IPS DF 19.7 (cell line): ENCODE results near the gene LEFTY1.
"Not testable (repeated sequence)": the region's sequence is repeated elsewhere in the genome, so short reads cannot be mapped to it uniquely, and the experiment has no call there.

Experiments
- DNase-seq: peaks from one replicate; pipeline ENCODE4 v3.0.0-alpha.2; 2013; ENCODE audit warnings: low read depth, low spot score

Gene LEFTY1, protein sequence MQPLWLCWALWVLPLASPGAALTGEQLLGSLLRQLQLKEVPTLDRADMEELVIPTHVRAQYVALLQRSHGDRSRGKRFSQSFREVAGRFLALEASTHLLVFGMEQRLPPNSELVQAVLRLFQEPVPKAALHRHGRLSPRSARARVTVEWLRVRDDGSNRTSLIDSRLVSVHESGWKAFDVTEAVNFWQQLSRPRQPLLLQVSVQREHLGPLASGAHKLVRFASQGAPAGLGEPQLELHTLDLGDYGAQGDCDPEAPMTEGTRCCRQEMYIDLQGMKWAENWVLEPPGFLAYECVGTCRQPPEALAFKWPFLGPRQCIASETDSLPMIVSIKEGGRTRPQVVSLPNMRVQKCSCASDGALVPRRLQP

GRCh38 chr1:225888898-225889601, at the start of gene LEFTY1:
TSS of gene LEFTY1 (minus strand) at chr1:225889146. CDS start at chr1:225889066, 80 bp downstream.
- DNase-seq: no peak

DNA sequence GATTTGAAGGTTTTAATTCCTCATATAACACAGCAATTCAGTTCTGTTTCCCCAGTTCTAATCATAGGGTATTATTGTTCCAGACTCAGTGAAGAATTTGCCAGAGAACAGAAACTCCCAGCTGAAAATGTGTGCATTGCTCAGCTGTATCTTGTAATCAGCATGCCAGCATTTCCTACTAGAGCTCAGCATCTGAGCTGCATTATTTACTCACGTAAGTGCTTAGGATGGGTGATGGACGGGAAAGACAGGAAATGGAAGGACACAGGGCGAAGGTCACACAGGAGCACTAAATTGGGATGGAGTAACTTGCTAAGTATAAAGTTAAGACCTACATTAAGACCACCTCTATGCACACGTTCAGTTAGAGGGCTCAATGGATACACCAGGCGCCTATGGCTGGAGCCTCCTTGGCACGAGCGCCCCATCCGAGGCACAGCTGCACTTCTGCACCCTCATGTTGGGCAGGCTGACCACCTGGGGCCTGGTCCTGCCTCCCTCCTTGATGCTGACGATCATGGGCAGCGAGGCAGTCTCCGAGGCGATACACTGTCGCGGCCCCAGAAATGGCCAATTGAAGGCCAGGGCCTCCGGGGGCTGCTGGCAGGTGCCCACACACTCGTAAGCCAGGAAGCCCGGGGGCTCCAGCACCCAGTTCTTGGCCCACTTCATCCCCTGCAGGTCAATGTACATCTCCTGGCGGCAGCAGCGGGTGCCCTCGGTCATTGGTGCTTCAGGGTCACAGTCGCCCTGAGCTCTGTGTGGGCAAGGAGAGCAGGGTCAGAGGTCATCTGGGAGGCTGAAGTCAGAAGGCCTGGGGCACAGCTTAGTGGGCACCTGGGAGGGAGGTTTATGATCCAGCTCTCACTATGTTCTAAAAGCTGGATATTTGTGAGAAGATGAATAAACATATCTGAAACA, 48.4 kb upstream of the LEFTY1 start:
- DNase-seq: no peak

GRCh38 chr1:225936523-225936922, 47.6 kb upstream of the LEFTY1 start:
- DNase-seq: no peak

DNA sequence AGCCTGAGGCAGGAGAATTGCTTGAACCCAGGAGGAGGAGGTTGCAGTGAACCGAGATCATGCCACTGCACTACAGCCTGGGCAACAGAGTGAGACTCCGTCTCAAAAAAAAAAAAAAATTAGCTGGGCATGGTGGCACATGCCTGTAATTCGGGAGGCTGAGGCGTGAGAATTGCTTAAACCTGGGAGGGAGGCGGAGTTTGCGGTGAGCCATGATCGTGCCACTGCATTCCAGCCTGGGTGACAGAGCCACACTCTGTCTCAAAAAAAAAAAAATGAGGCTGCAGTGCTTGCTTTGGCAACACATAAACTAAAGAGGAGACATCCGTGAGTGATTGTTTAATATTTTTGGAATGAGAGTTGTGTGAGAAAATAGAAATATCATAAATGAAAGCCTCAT, 47.1 kb upstream of the LEFTY1 start:
- DNase-seq: not testable (repeated sequence)

DNA sequence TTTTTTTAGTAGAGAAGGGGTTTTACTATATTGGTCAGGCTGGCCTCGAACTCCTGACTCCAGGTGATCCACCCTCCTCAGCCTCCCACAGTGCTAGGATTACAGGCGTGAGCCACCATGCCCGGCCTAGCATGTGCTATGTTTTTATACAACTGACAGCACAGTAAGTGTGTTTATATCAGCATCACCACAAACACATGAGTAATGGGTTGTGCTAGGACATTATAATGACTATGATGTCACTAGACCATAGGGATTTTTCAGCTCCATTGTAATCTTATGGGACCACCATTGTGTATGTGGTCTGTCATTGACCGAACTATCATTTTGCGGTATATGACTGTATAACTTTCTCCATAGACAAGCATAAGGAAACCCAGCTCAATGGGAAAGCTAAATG, 45.8 kb upstream of the LEFTY1 start:
- DNase-seq: no peak

GRCh38 chr1:225933072-225933471, 44.1 kb upstream of the LEFTY1 start:
- no peak for DNase-seq

DNA sequence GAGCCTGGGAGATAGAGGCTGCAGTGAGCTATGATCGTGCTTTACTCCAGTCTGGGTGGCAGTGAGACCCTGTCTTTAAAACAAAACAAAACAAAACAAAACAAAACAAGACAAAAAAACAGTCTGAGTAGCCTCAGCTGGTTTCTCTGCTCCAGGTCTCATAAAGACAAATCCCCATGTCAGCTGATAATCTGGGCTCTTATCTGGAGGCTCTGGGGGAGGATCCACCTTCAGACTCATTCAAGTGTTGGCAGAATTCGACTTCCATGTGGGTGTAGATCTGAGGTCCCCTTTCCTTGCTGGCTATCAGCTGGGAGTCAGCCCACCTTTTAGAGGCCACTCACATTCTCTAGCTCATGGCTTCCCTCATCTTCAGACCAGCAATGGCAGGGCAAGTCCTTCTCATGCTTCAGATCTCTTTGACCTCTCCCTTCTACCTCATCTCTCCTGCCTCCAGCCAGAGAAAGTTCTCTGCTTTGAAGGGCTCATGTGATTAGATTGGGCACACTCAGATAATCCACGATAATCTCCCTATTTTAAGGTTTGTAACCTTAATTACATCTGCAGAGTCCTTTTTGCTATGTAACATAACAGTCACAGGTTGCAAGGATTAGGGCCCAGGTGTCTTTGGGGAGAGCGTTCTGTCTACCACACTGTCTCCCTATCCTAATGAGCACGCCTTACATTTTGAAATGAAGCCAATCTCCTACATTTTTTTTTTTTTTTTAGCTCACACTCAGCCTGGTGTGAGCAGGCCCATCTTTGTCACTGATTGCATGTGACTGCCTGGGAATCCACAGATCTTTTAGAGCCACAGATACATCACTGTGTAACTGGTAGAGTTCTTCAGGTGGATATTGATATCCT, 42.6 kb upstream of the LEFTY1 start:
- no peak for DNase-seq

DNA sequence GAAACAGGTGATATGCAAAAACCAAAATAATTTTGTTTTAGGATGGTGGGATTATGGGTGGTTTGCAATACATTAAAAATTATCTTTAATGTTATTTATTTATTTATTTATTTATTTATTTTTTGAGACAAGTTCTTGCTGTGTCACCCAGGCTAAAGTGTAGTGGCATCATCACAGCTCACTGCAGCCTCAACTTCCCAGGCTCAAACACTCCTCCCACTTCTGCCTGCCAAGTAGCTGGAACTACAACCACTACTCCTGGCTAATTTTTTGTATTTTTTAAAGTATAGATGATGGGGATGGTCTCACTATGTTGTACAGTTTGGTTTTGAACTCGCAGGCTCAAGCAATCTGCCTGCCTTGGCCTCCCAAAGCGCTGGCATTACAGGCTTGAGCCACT, 41.6 kb upstream of the LEFTY1 start:
- no peak for DNase-seq

- not testable (repeated sequence) for DNase-seq
These were observed 40.5 kb upstream of the LEFTY1 start for GRCh38 chr1:225929462-225929861.

DNA sequence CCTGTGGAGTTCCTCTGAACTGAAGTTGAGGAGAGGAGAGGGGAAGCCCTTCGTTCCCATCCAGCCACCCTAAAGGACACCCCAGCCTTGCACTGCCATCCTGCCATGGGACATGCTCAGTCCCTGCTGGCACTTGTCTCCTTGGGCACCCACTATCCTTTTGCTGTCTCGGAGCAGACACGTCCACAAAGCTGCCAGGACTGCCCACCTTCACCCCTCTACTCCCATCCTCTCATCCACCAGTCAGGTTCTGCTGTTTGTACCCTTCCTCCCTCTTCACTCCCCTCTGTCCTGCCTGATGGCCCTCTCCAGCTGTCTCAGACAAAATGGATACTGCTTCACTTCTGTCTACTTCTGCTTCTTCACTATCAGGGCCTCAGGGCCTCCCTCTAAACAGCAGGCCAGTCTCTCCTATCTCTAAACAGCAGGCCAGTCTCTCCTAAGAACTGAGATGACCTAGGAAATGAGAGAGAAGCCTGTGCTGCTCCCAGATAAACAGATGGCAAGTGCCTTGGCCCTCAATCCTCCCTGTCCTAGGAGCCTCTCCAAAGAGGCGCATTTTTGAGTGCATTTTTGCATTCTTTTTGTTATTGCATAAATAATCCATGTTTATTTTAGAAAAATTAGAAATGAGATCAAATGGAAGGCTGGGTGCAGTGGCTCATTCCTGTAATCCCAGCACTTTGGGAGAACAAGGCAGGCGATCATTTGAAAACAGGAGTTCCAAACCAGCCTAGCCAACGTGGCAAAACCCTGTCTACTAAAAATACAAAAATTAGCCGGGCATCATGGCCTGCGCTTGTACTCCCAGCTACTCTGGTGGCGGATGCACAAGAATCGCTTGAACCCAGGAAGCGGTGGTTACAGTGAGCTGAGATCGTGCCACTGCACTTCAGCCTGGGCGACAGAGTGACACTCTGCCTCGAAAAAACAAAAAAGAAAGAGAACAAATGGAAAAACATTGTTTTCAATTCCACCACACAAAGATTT, 39.5 kb upstream of the LEFTY1 start:
- DNase-seq: no peak

DNA sequence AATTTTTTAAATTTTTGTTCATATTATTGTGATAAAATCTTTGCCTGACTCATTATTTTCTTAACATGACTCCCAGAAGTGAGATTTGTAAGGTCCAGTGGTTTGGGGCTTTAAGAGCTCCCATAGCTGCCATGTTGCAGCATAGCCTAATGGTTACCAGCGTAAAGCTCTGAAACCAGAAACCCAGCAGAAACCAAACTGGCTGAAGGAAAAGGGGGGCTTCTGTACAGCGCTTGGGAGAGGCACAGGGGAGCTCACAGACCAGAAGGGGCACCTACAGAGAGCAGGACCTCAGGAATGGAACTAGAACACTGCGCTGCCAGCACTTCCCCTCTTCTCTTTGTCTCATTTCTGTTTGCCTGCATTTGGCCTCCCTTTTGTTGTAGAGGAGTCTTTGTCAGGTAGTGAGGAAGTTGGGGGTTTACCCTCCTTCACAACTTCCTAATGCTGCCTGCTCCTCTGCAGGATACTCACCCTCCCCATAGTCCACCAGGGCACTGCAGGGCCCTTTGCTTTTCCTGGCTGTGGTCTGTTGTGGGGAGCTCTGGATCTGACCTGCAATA, 37.7 kb upstream of the LEFTY1 start:
- no peak for DNase-seq

DNA sequence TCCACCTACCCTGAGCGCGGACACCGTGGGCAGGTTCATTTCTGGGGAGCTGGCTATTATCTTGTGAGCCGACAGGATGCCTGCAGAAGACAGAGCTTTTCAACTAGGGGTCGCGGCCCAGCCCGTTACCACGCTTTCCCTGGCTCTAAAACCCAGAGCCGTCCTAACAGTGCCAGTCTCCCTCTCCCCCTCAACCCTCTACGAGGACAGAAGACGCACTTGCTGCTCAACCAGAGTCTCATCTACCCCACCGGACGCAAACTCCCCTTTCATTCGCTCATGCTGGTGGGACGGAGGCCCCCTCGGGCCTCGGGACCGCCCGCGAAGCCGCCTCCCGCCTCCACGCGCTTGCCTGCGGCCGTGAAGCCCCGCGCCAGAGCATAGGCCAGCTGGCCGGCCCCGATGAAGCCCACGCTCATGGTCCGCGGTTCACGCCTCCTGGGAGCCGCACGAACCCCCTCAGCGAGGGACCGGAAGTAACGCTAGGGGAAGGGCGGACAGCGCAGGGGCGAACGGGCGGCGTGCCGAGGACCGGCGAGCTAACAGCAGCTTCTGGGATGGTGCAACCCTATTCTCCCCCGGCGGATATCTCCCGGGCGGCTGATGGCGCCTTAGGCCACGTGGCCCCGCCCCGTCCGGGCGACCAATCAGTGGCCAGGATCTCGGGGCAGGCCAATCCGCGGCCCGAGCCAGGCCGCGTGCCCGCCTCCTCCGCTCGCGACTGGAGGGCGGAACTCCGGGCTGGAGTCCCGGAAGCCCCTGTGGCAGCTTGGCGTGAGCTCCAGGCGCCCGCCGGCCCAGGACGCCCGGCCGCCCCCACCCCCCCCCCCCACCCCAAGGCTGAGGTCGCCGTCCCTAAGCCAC, 35.0 kb upstream of the LEFTY1 start, which contains the start of gene PYCR2:
PYCR2 (minus strand) TSS at position 559 of the 864 bp plus-strand sequence; CDS start at position 419, 140 bp downstream.
- DNase-seq: peak; percentile 82

DNA sequence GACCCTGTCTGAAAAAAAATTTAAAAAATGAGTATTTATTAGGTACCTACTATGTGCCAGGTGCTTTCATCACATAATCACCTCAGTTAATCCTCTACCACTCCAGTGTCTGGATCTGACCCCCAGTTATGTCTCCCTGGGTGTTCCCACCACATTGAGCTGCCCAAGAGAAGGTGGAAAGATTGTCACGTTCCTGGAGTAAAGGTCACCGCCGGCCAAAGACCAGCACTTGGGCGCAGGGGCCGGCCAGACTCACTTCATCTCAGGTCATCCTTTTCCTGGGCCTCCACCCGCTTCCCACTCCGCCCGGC, 34.4 kb upstream of the LEFTY1 start:
- DNase-seq: no peak

- DNase-seq: no peak
These were observed 33.1 kb upstream of the LEFTY1 start for GRCh38 chr1:225921734-225922709.

DNA sequence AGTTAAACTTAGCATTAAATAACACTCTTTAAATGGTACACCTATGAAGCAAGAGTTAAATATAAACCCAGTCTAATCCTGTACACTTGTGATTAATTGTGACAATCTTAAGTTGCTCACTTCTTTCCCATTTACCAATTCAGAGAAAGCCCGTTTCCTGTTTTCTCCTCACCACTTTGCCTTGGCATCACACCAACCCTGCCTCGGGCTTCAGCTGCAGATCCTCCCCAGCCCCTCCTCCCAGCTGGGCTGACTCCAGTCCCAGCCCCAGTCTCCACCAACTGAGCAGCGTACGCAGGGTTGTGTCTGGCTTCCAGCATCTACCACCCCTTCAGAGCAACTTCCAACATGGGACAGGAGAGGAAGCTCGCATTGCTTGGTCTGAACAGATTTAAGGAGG, 31.0 kb upstream of the LEFTY1 start:
- no peak for DNase-seq

GRCh38 chr1:225918280-225918679, 29.3 kb upstream of the LEFTY1 start:
- DNase-seq: no peak

- DNase-seq: no peak
These were observed 28.6 kb upstream of the LEFTY1 start for GRCh38 chr1:225917536-225917935.
